Measurements from ENCODE around the gene BICC1.

GRCh38 chr10:58618158-58618676 is 105.5 kb downstream of the BICC1 start:
- TF ChIP-seq, protein P1, sequence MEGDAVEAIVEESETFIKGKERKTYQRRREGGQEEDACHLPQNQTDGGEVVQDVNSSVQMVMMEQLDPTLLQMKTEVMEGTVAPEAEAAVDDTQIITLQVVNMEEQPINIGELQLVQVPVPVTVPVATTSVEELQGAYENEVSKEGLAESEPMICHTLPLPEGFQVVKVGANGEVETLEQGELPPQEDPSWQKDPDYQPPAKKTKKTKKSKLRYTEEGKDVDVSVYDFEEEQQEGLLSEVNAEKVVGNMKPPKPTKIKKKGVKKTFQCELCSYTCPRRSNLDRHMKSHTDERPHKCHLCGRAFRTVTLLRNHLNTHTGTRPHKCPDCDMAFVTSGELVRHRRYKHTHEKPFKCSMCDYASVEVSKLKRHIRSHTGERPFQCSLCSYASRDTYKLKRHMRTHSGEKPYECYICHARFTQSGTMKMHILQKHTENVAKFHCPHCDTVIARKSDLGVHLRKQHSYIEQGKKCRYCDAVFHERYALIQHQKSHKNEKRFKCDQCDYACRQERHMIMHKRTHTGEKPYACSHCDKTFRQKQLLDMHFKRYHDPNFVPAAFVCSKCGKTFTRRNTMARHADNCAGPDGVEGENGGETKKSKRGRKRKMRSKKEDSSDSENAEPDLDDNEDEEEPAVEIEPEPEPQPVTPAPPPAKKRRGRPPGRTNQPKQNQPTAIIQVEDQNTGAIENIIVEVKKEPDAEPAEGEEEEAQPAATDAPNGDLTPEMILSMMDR (IDR thresholded peaks at IDR 0.05), result no peak
- TF ChIP-seq POLR2AphosphoS5 (IDR thresholded peaks at IDR 0.05) (no peak), POLR2A (IDR thresholded peaks at IDR 0.05) (no peak)
